ENCODE data around the gene TMEM39A.

The TMEM39A gene

GRCh38 chr3:119416873-119417272 is 46.5 kb downstream of the TMEM39A start:
- no peak for TF ChIP-seq CTCF (IDR thresholded peaks at IDR 0.05; ENCODE audit: control insufficient read depth, extremely low read depth, insufficient read depth)
- no peak for DNase-seq (ENCODE audit: low read depth)

GRCh38 chr3:119413603-119414280 is 49.7 kb downstream of the TMEM39A start:
- TF ChIP-seq CTCF (IDR thresholded peaks at IDR 0.05; ENCODE audit: control insufficient read depth, extremely low read depth, insufficient read depth), result no peak
- DNase-seq (ENCODE audit: low read depth), result peak; percentile 8

More at GRCh38 chr3:119416873-119417272, 46.5 kb downstream of the TMEM39A start:
- H3K4me3 ChIP-seq (ENCODE audit: low read depth, low read length), result no peak overlapping the region

GRCh38 chr3:119409844-119410243 is 53.6 kb downstream of the TMEM39A start:
- DNase-seq (ENCODE audit: low read depth), result no peak
- no peak for TF ChIP-seq CTCF (IDR thresholded peaks at IDR 0.05; ENCODE audit: control insufficient read depth, extremely low read depth, insufficient read depth)

More at GRCh38 chr3:119413603-119414280, 49.7 kb downstream of the TMEM39A start:
- no peak overlapping the region for H3K4me3 ChIP-seq (ENCODE audit: low read depth, low read length)

GRCh38 chr3:119408243-119408950 is 55.0 kb downstream of the TMEM39A start:
- no peak for DNase-seq (ENCODE audit: low read depth)
- TF ChIP-seq CTCF (IDR thresholded peaks at IDR 0.05; ENCODE audit: control insufficient read depth, extremely low read depth, insufficient read depth), result no peak
- no peak overlapping the region for H3K4me3 ChIP-seq (ENCODE audit: low read depth, low read length)

More at GRCh38 chr3:119409844-119410243, 53.6 kb downstream of the TMEM39A start:
- H3K4me3 ChIP-seq (ENCODE audit: low read depth, low read length), result no peak overlapping the region

GRCh38 chr3:119405315-119405714 is 58.1 kb downstream of the TMEM39A start:
- no peak for TF ChIP-seq CTCF (IDR thresholded peaks at IDR 0.05; ENCODE audit: control insufficient read depth, extremely low read depth, insufficient read depth)
- no peak for DNase-seq (ENCODE audit: low read depth)
- H3K4me3 ChIP-seq (ENCODE audit: low read depth, low read length), result no peak overlapping the region

- H3K4me3 ChIP-seq (ENCODE audit: low read depth, low read length), result no peak overlapping the region
- DNase-seq (ENCODE audit: low read depth), result no peak
- TF ChIP-seq CTCF (IDR thresholded peaks at IDR 0.05; ENCODE audit: control insufficient read depth, extremely low read depth, insufficient read depth), result no peak
Observed at GRCh38 chr3:119403201-119403600, 60.2 kb downstream of the TMEM39A start.
